GM12878 (cell line): ENCODE data around the gene MAN2A1. TPM values are rescaled to one million over a fixed set of nuclear protein-coding genes. Genes with fewer than 3 reads are reported as not detected.

Source experiments
- ATAC-seq: fragments of 200-7000 bp; cut with Tn5 transposase; 3 replicates; pipeline ENCODE4 v1.9.1; 2020; ENCODE audit warnings: mild to moderate bottlenecking, moderate library complexity
- BruUV-seq: library from RNA; stranded (reverse); fragments of 400-500 nt; replicated peaks from 2 replicates; lab custom pipeline; 2021; lab: Mats Ljungman, UMichigan
- CTCF ChIA-PET: fragments of 300-600 bp; sonication (Branson Sonifier 250); formaldehyde crosslinking; extraction: SDS; loops from one replicate; lab custom pipeline; 2021; ENCODE audit warnings: inconsistent platforms; lab: Yijun Ruan, JAX
- POLR2A ChIA-PET: fragments of 350-600 bp; formaldehyde crosslinking; extraction: SDS; loops from one replicate; lab custom pipeline; 2021; ENCODE audit warnings: inconsistent platforms; lab: Charles Lee
- RAD21 ChIA-PET: fragments of 300-600 bp; sonication (Branson Sonifier 250); formaldehyde crosslinking; loops from one replicate; lab custom pipeline; 2023; ENCODE audit warnings: antibody characterized with exemption; ENCODE audit not compliant: unreplicated experiment; lab: Charles Lee
- SMC1A ChIA-PET: fragments of 300-600 bp; sonication (Branson Sonifier 250); formaldehyde crosslinking; loops from one replicate; lab custom pipeline; 2023; ENCODE audit not compliant: unreplicated experiment, uncharacterized antibody; lab: Charles Lee
- DNase-seq: peaks from one replicate; pipeline ENCODE4 v3.0.0-alpha.2; 2011; ENCODE audit warnings: low read depth, low spot score
- FAIRE-seq: peaks from 3 replicates; lab custom pipeline; 2011; peaks lifted over from hg19 to GRCh38; lab: Jason Lieb, UNC
- H2AFZ ChIP-seq: 2 replicates; pipeline ENCODE4 v1.6.0; 2011; ENCODE audit warnings: low read depth, low read length, control low read depth; ENCODE audit not compliant: control insufficient read depth
- H3K27ac ChIP-seq: 2 replicates; pipeline ENCODE4 v1.5.1; 2011; ENCODE audit warnings: control low read depth; ENCODE audit not compliant: control insufficient read depth, insufficient read depth
- H3K27me3 ChIP-seq, 2 experiments: replicated peaks in 1 of 2; 2 replicates each; pipeline versions ENCODE4 v1.6.0 to v1.6.1; 2011; ENCODE audit warnings: low read length in 1 of 2; ENCODE audit not compliant: control insufficient read depth in 2 of 2, insufficient read depth in 2 of 2
- H3K36me3 ChIP-seq, 2 experiments: 2 replicates each; pipeline ENCODE4 v1.5.1; 2011; ENCODE audit warnings: low read length in 1 of 2; ENCODE audit not compliant: control insufficient read depth in 2 of 2, insufficient read depth in 2 of 2
- H3K4me1 ChIP-seq: 2 replicates; pipeline ENCODE4 v1.6.1; 2011; ENCODE audit warnings: mild to moderate bottlenecking, low read length, moderate library complexity, mixed read lengths; ENCODE audit not compliant: control insufficient read depth, insufficient read depth
- H3K4me2 ChIP-seq: 2 replicates; pipeline ENCODE4 v1.6.0; 2011; ENCODE audit warnings: control low read depth; ENCODE audit not compliant: control insufficient read depth, insufficient read depth
- H3K4me3 ChIP-seq: fragments of 200-600 bp; sonication (generic); 2 replicates; pipeline ENCODE4 v1.5.1; 2016
- H3K79me2 ChIP-seq: 2 replicates; pipeline ENCODE4 v1.6.0; 2011; ENCODE audit warnings: low read length; ENCODE audit not compliant: control insufficient read depth, insufficient read depth
- H3K9ac ChIP-seq: 2 replicates; pipeline ENCODE4 v1.8.0; 2011; ENCODE audit warnings: low read length, control low read depth, mixed read lengths; ENCODE audit not compliant: control insufficient read depth, insufficient read depth
- H3K9me3 ChIP-seq: replicated peaks from 3 replicates; pipeline ENCODE4 v1.5.1; 2011; ENCODE audit warnings: mild to moderate bottlenecking, low read length; ENCODE audit not compliant: control insufficient read depth, insufficient read depth
- H4K20me1 ChIP-seq: 2 replicates; pipeline ENCODE4 v1.6.0; 2011; ENCODE audit not compliant: control insufficient read depth, insufficient read depth
- BCLAF1 ChIP-seq: fragments of 450-650 bp; IDR thresholded peaks from 2 replicates; pipeline ENCODE4 v1.6.1; 2017; ENCODE audit warnings: antibody characterized with exemption, mild to moderate bottlenecking, moderate library complexity
- CREM ChIP-seq: IDR thresholded peaks from 2 replicates; pipeline ENCODE4 v1.6.1; 2014; ENCODE audit warnings: antibody characterized with exemption, low read depth
- IRF4 ChIP-seq: IDR thresholded peaks from 2 replicates; pipeline ENCODE4 v1.6.1; 2011; ENCODE audit warnings: low read depth, low read length
- JUND ChIP-seq: IDR thresholded peaks from 2 replicates; pipeline ENCODE4 v1.6.1; 2012; ENCODE audit warnings: low read depth, mild to moderate bottlenecking, low read length, improper control_type of control experiment, moderate library complexity
- MTA3 ChIP-seq: IDR thresholded peaks from 2 replicates; pipeline ENCODE4 v1.6.1; 2012; ENCODE audit warnings: low read length, inconsistent platforms, borderline replicate concordance
- NFIC ChIP-seq: IDR thresholded peaks from 2 replicates; pipeline ENCODE4 v1.6.1; 2012; ENCODE audit warnings: low read depth, mild to moderate bottlenecking, inconsistent platforms, low read length, moderate library complexity
- NFXL1 ChIP-seq: fragments of 450-650 bp; IDR thresholded peaks from 2 replicates; pipeline ENCODE4 v1.6.1; 2017; ENCODE audit warnings: antibody characterized with exemption, mild to moderate bottlenecking, borderline replicate concordance
- NR2C1 ChIP-seq: fragments of 450-650 bp; IDR thresholded peaks from 2 replicates; pipeline ENCODE4 v1.6.1; 2017; ENCODE audit warnings: antibody characterized with exemption, mild to moderate bottlenecking, moderate library complexity
- NRF1 ChIP-seq: conservative IDR thresholded peaks from 2 replicates; pipeline ENCODE4 v1.6.1; 2011; ENCODE audit warnings: mild to moderate bottlenecking, low read depth, low read length, improper control_type of control experiment
- PAX5 ChIP-seq: IDR thresholded peaks from 2 replicates; pipeline ENCODE4 v1.6.1; 2011; ENCODE audit warnings: low read depth, low read length, borderline replicate concordance
- RUNX3 ChIP-seq: IDR thresholded peaks from 2 replicates; pipeline ENCODE4 v1.6.1; 2012; ENCODE audit warnings: low read length, inconsistent platforms
- SIN3A ChIP-seq: IDR thresholded peaks from 2 replicates; pipeline ENCODE4 v1.6.1; 2012; ENCODE audit warnings: low read depth, low read length, improper control_type of control experiment
- SIX5 ChIP-seq: IDR thresholded peaks from 2 replicates; pipeline ENCODE4 v1.6.1; 2011; ENCODE audit warnings: mild to moderate bottlenecking, low read depth, low read length, moderate library complexity; ENCODE audit not compliant: severe bottlenecking
- SMAD1 ChIP-seq: fragments of 450-650 bp; IDR thresholded peaks from 2 replicates; pipeline ENCODE4 v1.6.1; 2018; ENCODE audit warnings: mild to moderate bottlenecking, low read depth; ENCODE audit not compliant: partially characterized antibody
- SREBF2 ChIP-seq: IDR thresholded peaks from 2 replicates; pipeline ENCODE4 v1.6.1; 2012; ENCODE audit warnings: mild to moderate bottlenecking, low read length
- TBL1XR1 ChIP-seq: IDR thresholded peaks from 2 replicates; pipeline ENCODE4 v1.6.1; 2012; ENCODE audit warnings: low read depth, low read length, improper control_type of control experiment
- TCF7 ChIP-seq: IDR thresholded peaks from 2 replicates; pipeline ENCODE4 v1.6.1; 2014; ENCODE audit warnings: antibody characterized with exemption, borderline replicate concordance
- WRNIP1 ChIP-seq: IDR thresholded peaks from 2 replicates; pipeline ENCODE4 v1.6.1; 2011; ENCODE audit warnings: low read depth, low read length, improper control_type of control experiment, borderline replicate concordance
- ZNF274 ChIP-seq: IDR thresholded peaks from one replicate; pipeline ENCODE4 v1.8.0; 2011; ENCODE audit not compliant: insufficient read length, insufficient read depth
- WGBS: methylation state at CpG from one replicate; pipeline ENCODE4 v1.1.6; 2016; ENCODE audit warnings: low lambda C conversion rate; ENCODE audit not compliant: insufficient replicate concordance, insufficient coverage; ENCODE audit errors: missing lambda C conversion rate; 5-methylcytosine and 5-hydroxymethylcytosine counted together
- in situ Hi-C: fragments of 300-500 bp; cut with MboI; formaldehyde crosslinking; loops from 9 replicates; pipeline ENCODE4 v1.14.3; 2018; ENCODE audit warnings: mixed read lengths
- intact Hi-C: fragments of 100-400 bp; cut with micrococcal nuclease; formaldehyde crosslinking; loops from one replicate; pipeline ENCODE4 v1.14.2; 2022; ENCODE audit not compliant: unreplicated experiment
- polyA plus RNA-seq, 11 experiments: library from polyadenylated mRNA; depleted of rRNA in 4 of 11; unstranded in 6 of 11; stranded (reverse) in 5 of 11; fragments of >200 nt; fragmentation: Nextera tagmentation in 4 of 11; fragmentation: Illumina TruSeq in 1 of 11; extraction: Ambion mirVana in 4 of 11; extraction: Trizol in 1 of 11; gene quantifications; 1 replicate in 1 of 11; 2 replicates in 10 of 11; pipeline versions ENCODE4 v1.2.1 to v1.2.3, GENCODE V29; 2011 to 2016; ENCODE audit warnings: inconsistent platforms in 2 of 11, missing spikeins in 2 of 11, low read depth in 1 of 11
- total RNA-seq, 4 experiments: library from RNA; depleted of rRNA in 3 of 4; stranded (reverse); fragments of >200 nt in 3 of 4; fragmentation: Illumina TruSeq in 1 of 4; extraction: Trizol in 1 of 4; gene quantifications; 2 replicates each; pipeline versions ENCODE4 v1.2.1 to v1.2.3, GENCODE V29; 2013 to 2021

MAN2A1 gene
- total and polyA plus RNA-seq, 10 of the 15 experiments (the other 5 are each of a cell fraction or from before 2014, with no cell fraction given) = 4.2 to 27.9 (median 10.5) TPM

- 96% methylated on average over 3 of the region's 3 CpGs for WGBS
- H3K27me3 ChIP-seq = no peaks in the 10 kb centered on the region; a peak in 2 of 4 replicates
- no peak overlapping the region for H3K4me3 ChIP-seq
- DNase-seq (no peak), ATAC-seq (no peak), FAIRE-seq (no peak)
- no peaks in the 10 kb centered on the region for H3K9me3 ChIP-seq
- no peak for TF ChIP-seq SIN3A
- TF ChIP-seq SIX5 = no peak
- no peak for TF ChIP-seq WRNIP1
- no peak for TF ChIP-seq IRF4
- TF ChIP-seq TCF7 = no peak
- TF ChIP-seq TBL1XR1 = no peak
- no peaks in the 10 kb centered on the region for H3K79me2 ChIP-seq
- no TSS peak for BruUV-seq
- no peaks in the 10 kb centered on the region for H3K4me1 ChIP-seq
- in situ Hi-C loops (no loop called here), intact Hi-C loops (no loop called here)
- RAD21 ChIA-PET = no interaction called here
- no peak overlapping the region for H3K27ac ChIP-seq
- H2AFZ ChIP-seq = no peak overlapping the region
- no peaks in the 10 kb centered on the region for H3K36me3 ChIP-seq
- H3K4me2 ChIP-seq = no peak overlapping the region
- CTCF ChIA-PET = interaction anchor here (0.5 kb wide), 1 partner anchor 507 kb away, joined by 3 read pairs; no protein-coding TSS in a partner anchor
- POLR2A ChIA-PET = no interaction called here
- H3K9ac ChIP-seq = no peak overlapping the region
- SMC1A ChIA-PET = interaction anchor here (0.5 kb wide), 1 partner anchor 84 kb away, joined by 3 read pairs; no protein-coding TSS in a partner anchor
- H4K20me1 ChIP-seq = no peaks in the 10 kb centered on the region
Measured at GRCh38 chr5:109907189-109907588, 217.5 kb downstream of the MAN2A1 start.

- intact Hi-C loops = no loop called here
- Histone ChIP-seq H3K9me3 (no peaks in the 10 kb centered on the region), H3K4me1 (no peaks in the 10 kb centered on the region), H4K20me1 (no peaks in the 10 kb centered on the region), H3K9ac (no peak overlapping the region), H3K27me3 (no peaks in the 10 kb centered on the region; a peak in 2 of 4 replicates), H3K27ac (no peak overlapping the region), H3K4me2 (no peak overlapping the region), H3K4me3 (no peak overlapping the region), H3K36me3 (no peaks in the 10 kb centered on the region), H2AFZ (no peak overlapping the region), H3K79me2 (no peaks in the 10 kb centered on the region)
- BruUV-seq = no TSS peak
- ChIA-PET CTCF (interaction anchor here (1.1 kb wide), 1 partner anchor 214 kb away, joined by 3 read pairs; no protein-coding TSS in a partner anchor), RAD21 (no interaction called here), SMC1A (interaction anchor here (0.5 kb wide), 1 partner anchor 84 kb away, joined by 3 read pairs; no protein-coding TSS in a partner anchor), POLR2A (no interaction called here)
- no peak for FAIRE-seq
- WGBS = 14% methylated on average over 2 of the region's 2 CpGs
- no peak for ATAC-seq
- no peak for DNase-seq
- in situ Hi-C loops = no loop called here
- TF ChIP-seq PAX5 (no peak), SMAD1 (no peak), NFXL1 (no peak), SREBF2 (no peak), NR2C1 (no peak), RUNX3 (no peak), NRF1 (no peak), CREM (no peak), JUND (no peak), BCLAF1 (no peak), NFIC (no peak), MTA3 (no peak), ZNF274 (no peak)
Measured at GRCh38 chr5:109907731-109908130, 218.0 kb downstream of the MAN2A1 start.
